ENCODE measurements around the gene CERS5.

DNA sequence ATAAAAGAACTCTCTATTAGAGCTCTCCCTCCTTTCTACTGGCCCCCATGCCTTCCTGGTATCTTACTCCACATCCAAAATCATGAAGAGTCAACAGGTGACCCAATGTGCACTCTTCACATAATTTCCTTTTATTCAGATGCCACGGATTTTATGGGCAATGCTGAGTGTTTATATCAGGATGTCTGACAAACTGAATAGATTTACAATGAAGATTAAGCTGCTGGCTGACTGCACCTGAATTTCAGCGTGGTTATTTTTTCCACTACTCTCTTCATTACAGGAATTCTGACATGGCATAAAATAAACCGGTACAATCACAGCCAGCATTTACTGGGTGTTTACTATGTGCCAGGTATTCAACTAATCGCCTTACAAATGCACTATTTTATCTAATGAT is 29.4 kb upstream of the CERS5 start:
- TF ChIP-seq POLR2A (IDR thresholded peaks at IDR 0.05) (no peak), POLR2AphosphoS5 (IDR thresholded peaks at IDR 0.05) (no peak), EP300 (IDR thresholded peaks at IDR 0.05) (no peak)
- TF ChIP-seq, protein P1, sequence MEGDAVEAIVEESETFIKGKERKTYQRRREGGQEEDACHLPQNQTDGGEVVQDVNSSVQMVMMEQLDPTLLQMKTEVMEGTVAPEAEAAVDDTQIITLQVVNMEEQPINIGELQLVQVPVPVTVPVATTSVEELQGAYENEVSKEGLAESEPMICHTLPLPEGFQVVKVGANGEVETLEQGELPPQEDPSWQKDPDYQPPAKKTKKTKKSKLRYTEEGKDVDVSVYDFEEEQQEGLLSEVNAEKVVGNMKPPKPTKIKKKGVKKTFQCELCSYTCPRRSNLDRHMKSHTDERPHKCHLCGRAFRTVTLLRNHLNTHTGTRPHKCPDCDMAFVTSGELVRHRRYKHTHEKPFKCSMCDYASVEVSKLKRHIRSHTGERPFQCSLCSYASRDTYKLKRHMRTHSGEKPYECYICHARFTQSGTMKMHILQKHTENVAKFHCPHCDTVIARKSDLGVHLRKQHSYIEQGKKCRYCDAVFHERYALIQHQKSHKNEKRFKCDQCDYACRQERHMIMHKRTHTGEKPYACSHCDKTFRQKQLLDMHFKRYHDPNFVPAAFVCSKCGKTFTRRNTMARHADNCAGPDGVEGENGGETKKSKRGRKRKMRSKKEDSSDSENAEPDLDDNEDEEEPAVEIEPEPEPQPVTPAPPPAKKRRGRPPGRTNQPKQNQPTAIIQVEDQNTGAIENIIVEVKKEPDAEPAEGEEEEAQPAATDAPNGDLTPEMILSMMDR (IDR thresholded peaks at IDR 0.05) = no peak
